Activated CD8-positive, alpha-beta memory T cell treated with anti-CD3 and anti-CD28 coated beads for 48 hours (primary cell): Measurements from ENCODE around the gene GDAP2.
"Not testable (repeated sequence)": the region's sequence is repeated elsewhere in the genome, so short reads cannot be mapped to it uniquely, and the experiment has no call there.

Source experiments
- DNase-seq, 3 experiments: peaks; one replicate each; pipeline ENCODE4 v3.0.0-alpha.2; 2020; ENCODE audit warnings: low read depth in 2 of 3, low spot score in 2 of 3

The GDAP2 gene

DNA sequence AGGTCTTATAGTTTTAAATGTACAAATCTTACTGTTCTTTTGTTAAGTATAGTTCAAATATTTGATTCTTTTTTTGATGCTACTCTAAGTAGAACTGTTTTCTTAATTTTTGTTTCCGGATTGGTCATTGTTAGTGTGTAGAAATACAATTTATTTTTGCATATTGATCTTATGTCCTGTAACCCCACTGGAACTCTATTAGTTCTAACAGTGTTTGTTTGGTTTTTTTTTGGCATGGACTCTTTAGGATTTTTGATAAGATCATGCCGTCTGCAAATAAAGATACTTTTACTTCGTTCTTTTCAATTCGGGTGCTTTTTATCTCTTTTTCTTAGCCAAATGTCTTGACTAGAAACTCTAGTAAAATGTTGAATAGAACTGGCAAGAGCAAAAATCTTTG, 26.5 kb downstream of the GDAP2 start:
- DNase-seq = no peak

DNA sequence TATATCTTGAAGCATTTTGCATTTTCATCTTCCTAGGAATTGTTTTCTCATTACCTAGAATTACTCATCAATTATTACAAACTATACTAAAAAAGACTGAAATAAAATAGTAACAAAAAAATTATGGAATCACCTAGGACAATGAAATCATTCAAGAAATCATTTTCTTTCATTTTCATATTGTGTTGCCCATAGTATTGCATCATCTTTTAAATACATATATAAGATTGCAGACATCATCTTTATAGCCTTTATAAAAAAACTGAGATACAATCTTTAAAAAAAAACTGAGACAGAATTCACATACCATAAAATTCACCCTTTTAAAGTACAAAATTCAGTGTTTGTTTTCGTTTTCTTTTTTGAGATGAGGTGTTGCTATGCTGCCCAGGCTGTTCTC, 29.6 kb downstream of the GDAP2 start:
- no peak for DNase-seq

DNA sequence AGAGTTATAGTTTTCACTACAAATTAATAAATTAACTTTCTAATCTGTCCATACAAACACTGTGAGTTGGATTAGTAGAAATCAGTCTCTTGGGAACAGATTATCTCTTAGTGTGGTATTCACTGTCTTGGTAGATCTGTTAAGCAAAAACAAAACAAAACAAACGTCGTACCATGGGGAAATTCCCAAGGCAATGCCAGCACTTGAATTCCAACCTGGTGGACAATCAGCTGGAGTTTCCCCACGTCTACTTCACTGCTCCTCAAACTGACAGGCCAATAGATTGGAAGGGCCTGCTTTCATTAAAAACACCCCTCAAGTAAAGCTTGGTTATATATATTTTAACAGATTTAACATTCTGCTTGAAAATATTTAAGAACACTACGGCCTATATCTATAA, 31.9 kb downstream of the GDAP2 start:
- DNase-seq = no peak

DNA sequence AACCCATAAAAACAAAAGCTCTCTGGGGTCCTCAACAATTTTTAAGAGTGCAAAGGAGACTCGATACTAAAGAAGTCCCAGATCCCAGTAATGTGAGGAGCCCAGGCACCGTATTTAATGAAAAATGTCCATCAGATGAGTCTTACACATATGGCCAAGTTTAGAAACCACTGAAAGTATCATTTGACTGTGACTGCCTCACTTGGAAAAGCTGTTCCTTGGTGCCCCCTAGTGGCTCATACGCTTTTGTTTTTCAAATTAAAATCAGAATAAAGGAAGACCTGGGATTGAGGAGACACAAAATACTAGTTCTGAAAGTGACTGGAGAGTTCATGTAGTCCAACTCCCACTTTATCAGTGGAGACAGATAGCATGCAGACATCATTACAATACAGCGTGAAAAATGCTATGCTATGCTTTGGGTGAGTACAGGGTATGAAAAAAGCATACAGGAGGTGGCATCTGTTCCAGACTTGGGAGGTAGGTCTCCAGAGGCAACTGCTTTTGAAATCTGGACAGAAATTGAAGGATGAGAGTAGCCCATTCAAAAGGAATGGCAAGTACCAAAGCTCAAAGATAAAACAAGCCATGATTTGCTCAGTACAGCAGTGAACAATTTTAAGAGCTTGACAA, 33.8 kb downstream of the GDAP2 start:
- peak in 2 of 3 experiments; percentile 4 to 29 for DNase-seq

DNA sequence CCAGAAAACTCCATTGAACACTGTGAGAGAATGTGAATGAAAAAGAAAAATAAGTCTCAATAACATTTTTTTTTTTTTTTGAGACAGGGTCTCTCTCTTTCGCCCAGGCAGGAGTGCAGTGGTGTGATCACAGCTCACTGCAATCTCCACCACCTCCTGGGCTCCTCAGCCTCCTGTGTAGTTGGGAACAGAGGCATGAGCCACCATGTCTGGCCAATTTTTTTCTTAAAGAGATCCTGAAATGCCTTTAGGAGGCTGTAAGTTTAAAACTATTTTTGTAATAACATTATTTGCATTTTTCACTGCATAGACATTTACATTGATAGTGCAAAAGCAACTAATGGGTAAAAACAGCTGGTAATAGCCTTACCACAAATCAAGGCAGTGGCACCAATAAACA, 35.3 kb downstream of the GDAP2 start:
- no peak for DNase-seq

DNA sequence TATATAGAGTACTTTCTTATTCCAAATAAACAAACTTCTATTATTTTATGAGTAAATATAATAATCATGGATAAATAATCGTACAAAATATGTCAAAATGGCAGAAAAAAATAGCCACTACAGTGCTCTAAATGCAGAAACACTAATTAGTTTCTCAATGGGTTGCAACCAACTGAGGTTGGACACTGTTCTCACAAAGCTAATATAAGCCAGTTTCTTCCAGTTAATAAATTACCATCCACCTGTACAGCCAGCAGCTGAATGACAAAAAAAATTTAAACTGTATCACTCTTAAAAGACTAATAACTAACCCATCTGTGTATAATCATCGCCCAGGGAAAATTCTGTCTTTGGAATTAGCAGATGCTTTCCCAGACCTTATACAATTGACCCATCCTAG, 36.9 kb downstream of the GDAP2 start:
- DNase-seq = no peak

DNA sequence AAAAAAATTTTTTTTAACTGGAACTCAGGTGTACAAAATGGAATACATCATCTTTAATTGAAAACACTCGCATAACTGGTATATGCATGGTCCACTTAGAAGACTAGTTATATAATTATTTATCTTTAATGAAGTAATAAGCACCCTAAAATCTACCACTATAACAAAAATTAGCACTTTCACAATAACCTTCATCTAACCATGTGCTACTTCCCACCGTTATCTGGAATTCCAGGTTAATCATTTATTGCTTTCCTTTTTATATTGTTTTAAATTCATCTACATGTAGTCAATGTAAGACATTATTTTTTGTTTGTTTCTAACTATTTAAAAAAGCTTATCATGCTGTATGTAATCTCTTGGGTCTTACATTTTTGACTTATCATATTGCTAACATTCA, 39.0 kb downstream of the GDAP2 start:
- no peak for DNase-seq

DNA sequence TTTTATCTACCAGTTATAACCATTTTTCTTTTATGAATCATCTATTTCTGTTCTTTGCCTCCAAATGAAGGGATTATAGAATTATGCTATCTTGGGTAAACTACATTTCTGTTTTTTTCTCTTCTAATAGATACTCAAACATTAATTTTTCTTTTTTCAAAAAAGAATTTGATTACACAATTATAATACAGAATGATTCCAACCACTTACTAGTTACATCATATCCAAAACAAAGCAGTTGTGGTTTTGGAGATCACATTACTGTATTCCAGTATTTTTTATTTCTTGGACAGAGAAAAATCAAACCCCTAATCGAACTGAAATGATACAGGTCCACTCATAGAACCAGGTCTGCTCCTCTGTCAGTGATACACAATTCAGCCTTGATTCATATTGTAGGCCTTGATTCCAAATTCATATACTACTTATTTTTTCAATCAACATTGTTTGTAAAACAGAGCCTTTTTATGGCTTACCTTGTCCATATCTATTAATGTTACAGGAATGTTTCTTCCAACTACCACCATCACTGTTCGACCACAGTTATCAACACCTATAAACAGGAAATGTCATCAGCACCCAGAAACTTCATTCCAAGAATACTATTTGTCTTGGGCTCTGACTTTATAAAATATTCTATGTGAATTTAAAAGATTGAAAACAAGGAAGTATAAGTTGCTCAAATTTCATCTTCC, 43.2 kb downstream of the GDAP2 start:
- no peak for DNase-seq

DNA sequence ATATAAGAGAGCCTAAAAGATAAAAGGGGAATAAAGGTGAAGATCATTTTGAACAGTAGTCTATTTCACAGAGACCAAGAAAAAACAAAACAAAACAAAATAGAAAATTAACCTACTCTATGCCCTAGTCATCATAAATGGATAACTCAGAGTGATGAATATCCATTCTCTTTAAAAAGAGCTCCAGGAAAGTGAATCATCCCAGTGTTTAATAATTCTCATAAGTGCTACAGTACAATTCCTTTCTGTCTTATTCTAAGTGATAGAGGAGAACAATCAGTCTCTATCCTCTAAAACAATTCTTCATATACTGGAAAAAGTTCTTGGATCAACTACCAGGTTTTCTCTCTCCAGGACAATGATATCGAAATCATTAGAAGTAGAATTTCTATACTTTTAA, 45.8 kb downstream of the GDAP2 start:
- DNase-seq = no peak

DNA sequence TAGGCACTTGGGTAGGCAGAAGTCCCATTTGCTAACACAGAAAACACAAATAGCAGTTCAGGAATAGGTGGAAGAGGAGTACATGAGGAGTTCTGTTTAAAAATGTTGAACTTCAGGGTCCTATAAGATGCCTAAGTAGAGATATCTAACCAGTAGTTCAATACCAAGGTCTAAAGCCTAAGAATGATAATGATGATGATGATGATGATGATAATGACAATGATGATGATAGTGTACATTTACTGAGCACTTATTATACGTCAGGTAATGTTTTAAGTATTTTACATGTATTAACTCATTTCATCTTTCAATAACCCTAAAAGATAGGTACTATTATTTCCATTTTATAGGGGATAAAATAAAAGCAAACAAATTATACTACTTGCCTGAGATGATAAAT, 50.1 kb downstream of the GDAP2 start:
- no peak for DNase-seq

DNA sequence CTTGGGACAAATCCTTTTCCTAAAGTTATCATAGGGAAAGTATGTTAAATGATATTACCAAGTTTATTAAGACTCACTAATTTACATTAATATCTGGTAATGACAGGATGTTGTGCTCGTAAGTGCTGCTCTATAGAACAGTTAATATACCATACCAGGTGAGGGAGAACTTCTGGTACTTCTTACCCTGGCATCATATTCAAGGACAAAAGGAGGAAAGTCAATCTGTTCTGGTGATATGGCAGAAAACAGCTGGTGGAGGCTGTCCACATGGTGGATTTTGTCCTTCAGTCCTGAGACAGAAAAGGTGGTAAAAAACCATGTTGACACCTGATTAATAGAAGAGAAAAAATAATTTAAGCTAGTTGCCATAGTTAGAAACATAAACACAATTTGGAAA, 51.6 kb downstream of the GDAP2 start:
- DNase-seq = no peak

DNA sequence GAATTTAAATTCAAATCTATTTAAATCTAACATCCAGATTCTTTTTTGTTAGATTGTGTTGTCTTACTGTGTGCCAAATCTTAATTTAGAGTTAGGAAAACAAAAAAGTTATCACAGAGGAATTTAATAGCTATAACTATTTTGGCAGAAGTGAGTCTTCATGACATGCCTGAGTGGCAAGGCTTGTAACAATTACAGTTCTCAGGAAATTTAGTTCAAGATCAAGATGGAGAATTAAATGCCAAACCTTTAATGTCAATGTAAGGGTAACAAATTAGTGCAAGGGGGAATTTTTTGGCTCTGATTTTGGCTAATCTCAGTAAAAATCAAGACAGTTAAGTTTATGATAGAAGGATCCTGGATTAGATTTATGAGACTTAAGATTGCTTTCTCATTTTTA, 58.4 kb downstream of the GDAP2 start:
- DNase-seq = no peak

DNA sequence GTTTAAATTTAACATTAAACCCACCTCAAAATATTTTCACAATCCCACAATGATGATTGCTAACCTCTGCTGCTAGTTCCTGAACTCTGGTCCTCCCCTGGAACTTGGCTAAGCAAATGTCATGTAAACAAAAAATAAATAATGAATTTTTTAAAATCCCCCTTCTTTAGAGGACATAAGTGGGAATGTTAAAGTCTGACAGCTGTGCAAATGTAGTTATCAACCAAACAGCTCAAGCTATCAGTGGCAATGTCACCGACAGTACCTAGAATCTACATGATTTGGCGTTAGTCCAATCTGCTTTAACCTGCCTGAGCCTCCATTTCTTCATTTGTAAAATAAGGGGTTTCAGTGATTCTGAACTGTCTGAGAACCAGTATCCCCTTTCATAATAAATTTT, 67.7 kb downstream of the GDAP2 start:
- DNase-seq = no peak

DNA sequence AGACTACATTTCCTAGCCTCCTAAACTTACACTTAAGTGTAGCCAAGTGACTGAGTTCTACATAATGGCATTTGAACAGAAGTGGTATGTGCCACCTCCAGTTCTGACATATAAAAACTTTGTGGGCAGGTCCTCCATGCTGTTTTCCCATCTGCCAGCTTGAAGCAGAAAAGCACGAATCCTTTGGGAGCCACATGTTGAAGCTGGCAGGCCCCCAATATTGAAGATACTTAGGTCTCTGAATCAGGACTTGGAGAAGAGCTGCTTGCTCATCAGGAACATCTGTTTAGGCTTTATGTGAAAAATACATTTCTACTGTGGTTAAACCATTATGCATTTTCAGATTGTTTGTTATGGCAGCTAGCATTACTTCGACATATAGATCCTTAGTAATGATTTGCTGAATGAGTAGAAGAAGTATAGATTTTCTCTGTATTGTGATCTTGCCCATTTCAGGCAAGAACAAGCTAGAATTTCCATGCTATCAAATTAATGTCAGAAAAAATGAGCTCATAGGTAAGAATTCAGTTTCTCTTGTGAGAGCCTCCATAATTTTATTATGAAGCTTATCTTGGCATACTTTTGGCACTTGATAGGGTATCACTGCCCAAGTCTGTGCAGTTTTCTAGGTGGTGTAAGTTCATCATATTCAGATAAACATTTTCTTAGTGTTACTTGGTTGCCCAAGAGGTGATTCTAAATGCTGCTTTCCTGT, 68.4 kb downstream of the GDAP2 start:
- DNase-seq = no peak

DNA sequence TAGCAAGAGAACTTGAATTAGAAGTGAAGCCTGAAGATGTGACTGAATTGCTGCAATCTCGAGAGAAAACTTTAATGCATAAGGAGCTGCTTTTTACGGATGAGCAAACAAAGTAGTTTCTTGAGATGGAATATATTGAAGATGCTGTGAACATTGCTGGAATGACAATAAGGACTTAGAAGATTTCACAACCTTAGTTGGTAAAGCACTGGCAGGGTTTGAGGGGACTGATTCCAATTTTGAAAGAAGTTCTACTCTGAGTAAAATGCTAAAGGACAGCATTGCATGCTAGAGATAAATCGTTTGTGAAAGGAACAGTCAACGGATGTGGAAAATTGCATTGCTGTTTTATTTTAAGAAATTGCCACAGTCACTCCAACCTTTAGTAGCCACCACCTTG, 69.5 kb downstream of the GDAP2 start:
- DNase-seq = no peak

DNA sequence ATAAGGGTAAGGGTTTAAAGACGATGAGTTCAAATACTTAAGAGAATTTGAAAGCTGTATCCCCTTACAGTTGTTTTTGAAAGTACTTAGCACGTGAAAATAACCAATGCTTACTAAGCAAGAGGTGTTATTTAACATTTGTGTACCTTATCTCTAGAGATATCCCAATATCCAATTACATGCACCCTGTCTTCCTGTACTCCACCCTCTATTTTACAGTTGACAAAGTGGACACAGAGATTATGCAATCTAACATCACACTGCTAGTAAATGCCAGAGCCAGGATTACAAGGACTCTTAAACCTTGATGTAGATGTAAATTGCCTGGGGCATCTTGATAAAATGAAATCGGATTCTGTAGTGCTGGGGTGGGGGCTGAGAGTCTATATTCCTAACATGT, 72.0 kb downstream of the GDAP2 start:
- no peak for DNase-seq

DNA sequence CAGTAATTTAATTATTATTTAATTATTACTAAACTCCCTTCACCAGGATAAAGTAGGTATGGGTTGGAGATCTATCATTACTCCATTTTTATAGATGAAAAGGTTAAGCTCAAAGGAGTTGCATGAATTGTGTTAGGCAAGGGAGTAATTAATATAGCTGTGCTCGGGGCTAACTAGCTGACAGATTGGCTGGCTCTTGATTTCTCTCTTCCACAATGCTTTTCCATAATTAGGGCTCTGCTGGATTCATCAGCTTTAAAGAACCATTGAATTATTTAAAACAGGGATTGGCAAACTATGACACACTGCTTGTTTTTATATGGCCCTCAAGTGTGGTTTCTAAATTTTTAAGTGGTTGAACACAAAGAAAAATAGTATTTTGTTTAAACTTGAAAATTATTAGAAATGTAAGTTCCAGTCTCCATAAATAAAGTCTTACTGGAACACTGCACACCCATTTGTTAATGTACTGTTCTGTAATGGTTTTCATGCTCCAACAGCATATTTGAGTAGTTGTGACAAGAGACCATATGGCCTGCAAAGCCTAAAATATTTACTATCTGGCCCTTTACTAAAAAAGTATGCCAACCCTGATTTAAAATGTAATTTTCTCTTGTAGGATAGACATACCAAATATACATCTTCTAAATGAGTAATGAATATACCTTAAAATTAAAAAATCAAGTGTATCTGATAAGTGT, 76.4 kb downstream of the GDAP2 start:
- DNase-seq = no peak

DNA sequence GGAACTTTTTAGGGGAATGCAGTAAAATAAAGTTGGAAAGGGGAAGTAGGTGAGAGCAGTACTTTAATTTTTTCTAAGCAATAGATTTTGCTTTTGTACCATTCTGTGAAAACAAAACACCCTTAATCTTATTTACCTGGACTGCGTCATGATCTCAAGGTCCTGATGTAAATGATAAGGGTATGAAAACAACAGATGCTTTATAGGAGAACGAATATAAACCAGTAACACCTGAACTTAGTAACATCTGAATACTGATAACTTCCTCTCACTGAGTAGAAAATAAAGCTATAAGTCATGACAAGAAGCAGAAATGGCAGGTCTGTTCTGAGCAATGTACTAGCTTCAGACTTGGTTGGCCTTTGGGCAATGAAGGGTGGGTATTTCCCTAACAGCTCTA, 77.7 kb downstream of the GDAP2 start:
- DNase-seq = no peak

DNA sequence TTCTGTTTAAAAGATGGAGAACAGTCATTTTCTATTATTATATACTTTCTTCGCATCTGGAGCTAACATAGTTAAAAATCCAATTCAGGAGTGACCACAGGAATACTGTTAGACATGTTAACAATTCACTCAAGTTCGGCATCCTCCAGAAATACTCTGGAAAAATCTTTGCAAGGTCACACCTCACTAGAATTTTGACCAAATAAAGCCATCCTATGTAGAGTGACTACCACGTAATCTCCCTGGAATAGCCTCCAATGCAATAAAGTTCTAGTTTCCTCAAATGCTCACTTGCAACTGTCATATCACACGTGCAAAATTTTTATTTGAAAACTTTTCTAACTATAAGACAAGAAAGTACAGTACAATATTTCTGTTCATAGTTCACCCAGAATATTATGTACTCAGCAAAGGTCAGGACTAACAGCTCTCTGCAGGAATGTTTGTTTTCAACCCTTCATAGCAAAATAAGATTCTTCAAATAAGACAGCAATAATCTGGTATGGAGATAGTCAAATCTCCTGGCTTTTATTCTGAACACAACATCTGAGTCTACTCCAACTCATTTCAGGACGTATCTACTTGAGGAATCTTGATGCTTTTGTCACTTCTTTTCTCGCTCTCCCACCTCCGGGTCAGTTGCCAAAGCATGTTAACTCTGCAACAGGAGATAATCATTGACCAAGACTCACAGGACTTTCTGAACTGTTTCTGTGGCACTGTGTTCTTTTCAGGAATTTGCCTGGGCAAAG, 82.6 kb downstream of the GDAP2 start:
- DNase-seq = no peak

DNA sequence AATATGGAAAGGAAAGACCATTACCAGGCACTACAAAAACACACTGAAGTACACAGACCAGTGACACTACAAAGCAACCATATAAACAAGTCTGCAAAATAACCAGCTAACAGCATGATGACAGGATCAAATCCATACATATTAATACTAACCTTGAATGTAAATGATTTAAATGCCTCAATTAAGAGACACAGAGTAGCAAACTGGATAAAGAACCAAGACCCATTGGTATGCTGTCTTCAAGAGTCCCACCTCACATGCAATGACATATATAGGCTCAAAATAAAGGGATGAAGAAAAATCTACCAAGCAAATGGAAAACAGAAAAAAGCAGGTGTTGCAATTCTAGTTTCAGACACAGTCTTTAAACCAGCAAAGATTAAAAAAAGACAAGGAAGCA, 84.9 kb downstream of the GDAP2 start:
- not testable (repeated sequence) for DNase-seq

DNA sequence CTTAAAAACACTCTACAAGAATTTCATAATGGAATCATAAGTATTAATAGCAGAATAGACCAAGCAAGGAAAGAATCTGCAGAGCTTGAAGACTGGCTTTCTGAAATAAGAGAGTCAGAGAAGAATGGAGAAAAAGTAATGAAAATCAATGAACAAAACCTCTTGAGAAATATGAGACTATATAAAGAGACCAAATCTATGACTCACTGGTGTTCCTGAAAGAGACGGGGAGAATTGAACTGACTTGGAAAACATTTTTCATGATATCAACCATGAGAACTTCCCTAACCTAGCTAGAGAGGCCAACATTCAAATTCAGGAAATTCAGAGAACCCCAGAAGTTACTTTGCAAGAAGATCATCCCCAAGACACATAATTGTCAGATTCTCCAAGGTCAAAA, 85.6 kb downstream of the GDAP2 start:
- no peak for DNase-seq
